GM21619 (cell line): ENCODE data around the gene RASAL2.
"Not testable (repeated sequence)": the region's sequence is repeated elsewhere in the genome, so short reads cannot be mapped to it uniquely, and the experiment has no call there.

Source experiments
- ATAC-seq: cut with Tn5 transposase; IDR thresholded peaks from one replicate; pipeline ENCODE4 v1.9.1; 2021; ENCODE audit not compliant: unreplicated experiment

RASAL2 gene

DNA sequence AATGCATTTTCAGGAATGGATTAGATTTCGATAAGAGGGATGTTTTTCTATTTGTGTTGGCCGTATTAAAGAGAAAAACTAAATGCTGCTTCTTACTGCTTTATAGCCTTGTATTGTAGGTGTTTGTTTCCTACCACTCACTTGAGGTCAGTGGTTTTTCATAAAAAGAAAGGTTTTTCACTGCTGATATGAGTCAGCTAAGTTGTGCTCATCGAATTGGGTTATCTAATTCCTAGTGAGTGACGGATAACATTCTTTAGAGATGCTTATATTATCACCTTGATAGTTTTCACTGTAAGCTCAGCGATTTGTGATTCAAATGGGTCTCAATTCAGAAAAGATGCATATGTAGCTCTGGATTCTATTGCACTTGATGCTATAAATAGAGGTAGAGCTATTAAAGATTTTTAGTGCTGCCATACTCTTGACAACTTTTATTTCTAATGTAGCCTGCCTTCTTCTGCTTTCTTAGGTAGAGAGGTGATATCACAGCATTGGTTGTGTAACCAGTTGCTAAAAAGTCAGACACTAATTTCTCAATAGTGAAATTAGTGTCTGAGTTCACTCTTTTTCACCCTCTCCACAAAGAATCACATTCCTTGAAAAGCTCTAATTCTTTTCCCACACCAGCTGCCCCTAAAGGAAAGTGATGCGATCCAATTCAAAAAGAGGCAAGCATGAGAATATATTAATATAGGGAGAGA is 180.0 kb downstream of the RASAL2 start:
- no peak for ATAC-seq

- ATAC-seq, result no peak
These were observed 181.1 kb downstream of the RASAL2 start for GRCh38 chr1:178275049-178275448.

DNA sequence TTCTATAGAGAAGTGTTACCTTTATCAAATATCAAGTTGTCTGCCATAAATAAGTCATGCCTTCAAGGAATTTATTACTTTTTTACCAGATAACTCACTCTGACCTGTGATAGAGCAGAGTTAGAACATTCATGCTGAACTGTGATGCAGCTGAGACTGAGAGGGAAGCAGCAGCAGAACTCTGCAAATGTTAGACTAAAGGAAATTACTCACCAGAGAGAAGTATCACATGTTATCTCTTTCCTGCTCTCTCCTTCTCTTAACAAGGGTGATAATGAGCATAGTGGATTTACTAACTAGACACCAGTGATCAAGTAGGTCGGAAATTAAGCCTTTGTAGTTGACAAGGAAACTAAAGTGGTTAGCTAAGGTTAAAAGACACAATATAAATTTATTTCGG is 181.6 kb downstream of the RASAL2 start:
- ATAC-seq, result no peak

DNA sequence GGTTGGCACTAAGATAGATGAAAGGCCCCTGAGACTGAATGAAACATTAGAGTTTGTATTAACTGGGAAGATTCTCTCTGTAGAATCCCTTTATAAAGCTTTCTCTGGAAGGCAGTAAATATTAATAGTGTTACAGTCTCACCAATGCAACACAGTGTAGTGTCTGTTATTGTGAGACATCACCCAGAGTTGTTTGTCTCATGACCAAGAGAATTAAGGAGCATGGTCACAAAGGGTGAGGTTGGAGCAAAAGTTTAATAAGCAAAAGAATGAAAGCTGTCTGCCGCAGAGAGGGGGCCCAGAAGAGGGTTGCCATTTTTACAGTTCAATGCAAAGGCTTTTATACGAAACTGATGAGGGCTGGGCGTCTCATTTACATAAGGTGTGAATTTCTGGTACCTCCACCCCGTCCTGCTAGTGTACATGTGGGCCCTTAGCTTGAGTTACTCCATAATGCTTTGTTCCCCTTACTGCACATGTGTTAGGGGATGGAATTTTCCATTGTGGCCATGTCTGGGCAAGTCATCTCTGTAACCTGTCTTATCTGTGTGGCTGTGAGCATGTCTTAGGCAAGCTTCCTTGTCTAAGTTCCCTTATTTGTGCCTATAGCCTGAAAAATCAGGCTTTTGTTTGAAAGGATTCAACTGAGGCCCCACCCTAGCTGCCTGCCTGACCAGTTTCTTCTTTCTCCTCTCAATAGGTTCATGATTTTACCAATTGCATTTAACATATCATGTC is 184.1 kb downstream of the RASAL2 start:
- ATAC-seq, result no peak

DNA sequence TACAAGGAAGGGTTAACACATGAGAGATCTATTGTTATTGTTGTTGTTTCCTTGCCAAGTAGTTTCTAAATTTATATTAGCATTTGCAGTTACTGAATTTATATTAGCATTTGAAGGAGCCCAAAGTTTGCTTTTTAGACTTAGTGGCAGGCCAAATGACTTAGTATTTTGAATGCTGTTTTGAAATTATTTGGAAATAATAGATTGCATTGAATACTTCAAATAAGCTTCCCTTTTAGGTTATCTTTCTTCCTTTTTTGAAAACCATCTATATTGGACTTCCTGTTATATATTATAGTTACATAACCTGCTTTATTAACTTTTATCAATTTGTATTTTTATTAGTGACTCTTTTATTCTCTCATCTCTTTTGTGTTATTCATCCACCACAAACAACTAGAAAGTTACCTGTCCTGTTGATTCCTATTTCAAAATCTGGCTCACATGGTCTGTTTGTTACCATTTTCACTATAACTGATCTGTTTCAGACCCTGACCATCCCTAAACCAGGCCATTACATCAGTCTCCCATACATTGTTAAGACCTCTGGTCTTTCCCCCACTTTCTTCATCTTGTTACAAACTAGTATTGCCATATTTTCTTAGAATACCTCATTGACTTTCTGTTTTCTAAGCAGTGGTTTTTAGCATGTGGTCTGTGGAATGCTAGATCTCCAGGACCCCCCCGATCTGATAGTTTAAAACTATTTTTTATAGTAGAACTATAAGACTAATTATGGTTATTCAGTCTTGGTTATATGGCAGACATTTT is 185.2 kb downstream of the RASAL2 start:
- ATAC-seq, result no peak

DNA sequence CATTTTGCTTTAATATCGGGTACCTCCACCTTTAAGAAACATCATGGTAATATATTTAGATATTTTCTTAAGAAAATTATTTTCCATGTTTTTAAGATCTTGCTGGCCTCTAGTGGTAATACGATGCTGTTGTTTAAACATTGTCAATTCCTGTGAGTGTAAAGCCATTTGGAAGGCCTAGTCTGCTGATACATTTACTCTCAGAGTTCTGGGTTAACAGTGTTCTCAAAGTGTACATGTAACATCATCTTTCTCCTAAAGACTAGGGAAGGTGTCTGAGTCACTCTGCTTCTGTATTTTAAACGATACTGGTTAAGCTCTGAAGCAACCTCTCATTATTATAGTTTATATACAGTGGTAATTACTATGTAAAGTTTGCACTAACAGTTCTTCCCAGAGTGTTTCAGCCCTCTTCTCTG is 189.1 kb downstream of the RASAL2 start:
- ATAC-seq, result no peak

DNA sequence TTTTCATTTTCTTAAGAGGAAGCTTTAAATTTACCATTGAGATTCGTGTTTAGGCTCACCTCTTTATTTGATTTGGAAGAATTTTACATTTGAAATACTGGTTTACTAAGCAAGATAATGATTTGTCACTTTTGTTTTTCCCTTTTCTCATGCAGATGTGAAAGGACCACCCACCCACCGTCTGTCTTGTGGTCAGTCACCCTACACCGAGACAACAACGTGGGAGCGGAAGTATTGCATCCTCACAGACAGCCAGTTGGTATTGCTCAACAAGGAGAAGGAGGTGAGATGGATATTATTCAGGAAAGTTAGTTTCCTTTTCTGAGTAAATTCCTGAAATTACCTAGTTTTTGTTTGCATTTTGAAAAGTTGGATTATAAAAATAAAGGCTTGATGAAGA is 189.5 kb downstream of the RASAL2 start:
- no peak for ATAC-seq

DNA sequence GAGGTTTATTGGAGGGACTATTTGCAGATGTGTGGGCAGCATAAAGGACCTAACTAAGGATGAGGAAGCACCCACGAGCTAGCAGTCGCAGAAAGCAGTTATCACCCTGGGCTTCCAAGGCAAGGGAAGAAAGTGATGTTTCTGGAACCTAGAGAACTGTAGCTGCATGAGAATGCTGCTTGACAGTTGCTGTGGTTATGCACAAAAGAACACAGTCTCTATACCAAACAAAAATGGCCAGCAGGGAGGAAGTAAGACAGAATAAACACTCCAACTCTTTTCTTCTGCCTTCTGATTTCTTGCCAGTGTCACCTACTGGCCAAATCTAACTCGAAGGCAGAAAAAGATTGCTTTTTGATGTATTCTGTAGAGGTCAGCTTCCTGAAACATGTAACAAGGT is 190.2 kb downstream of the RASAL2 start:
- ATAC-seq, result no peak

- no peak for ATAC-seq
These were observed 197.3 kb downstream of the RASAL2 start for GRCh38 chr1:178291166-178291565.

DNA sequence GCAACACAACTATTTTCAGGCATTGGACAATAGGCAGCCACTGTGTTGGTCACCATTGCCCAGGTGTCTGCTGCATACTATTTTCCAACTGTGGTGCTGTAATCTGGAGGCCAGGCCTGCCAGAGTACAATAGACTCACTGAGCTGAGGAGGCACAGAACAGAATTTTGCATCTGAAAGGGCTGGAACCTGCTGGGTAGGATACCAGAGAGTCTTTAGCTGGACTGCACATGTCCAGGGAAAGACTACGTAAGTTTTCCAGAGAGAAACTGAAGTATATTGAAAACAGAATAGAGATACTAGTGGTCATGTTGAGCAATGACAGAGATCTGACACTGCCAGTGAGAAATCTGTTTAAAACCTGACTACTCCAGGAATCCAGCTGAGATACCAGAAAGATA is 200.8 kb downstream of the RASAL2 start:
- ATAC-seq, result no peak

DNA sequence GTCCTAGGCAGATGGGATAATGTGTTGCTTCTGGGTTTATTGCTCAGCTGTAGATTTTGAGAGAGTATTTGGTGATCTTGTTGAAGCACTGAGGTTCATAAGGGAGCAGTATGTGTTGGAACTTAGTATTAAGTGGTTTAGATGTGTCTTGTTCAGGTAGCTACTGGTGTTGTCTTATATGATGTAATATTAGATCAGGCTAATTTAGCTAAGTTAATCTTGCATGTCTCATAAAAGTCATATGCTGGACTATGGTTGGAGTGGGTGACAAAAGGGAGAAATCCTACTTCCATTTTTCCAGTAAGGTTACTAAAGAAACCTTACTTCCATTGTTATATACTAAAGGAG is 206.4 kb downstream of the RASAL2 start:
- no peak for ATAC-seq

DNA sequence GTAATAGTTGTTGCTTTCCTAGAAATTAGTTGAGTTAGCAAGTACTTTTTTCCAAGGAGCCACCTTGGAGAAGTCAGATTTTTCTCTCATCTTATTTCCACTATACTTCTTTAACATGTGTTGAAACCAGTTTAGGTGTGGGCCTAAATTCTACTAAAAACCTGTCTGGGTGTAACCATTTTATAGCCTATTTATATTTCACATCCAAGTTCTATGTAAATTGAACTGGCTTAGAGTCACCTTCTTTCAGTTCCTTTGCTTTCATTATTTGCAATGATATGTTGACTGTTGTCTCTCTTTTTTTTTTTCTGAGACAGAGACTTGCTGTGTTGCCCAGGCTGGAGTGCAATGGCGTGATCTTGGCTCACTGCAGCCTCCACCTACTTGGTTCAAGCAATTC is 207.2 kb downstream of the RASAL2 start:
- no peak for ATAC-seq

DNA sequence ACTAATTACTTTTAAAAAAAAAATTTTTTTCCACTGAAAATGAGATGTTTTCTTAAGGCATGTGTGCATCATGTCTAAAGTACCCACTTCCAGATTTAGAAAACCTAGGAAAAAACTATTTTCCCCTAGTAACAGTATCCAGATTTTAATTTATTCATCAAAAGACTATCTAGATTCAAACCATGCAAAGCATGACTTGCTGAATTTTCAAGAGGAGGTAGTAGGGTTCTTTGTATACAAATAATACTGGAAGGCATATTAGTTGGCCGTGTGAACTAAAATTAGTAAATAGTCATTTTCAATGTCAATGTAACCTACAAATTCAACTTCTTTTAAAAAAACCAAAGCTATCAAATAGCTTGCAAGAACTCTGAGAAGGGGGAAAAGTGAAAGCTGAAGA is 213.4 kb downstream of the RASAL2 start:
- no peak for ATAC-seq

DNA sequence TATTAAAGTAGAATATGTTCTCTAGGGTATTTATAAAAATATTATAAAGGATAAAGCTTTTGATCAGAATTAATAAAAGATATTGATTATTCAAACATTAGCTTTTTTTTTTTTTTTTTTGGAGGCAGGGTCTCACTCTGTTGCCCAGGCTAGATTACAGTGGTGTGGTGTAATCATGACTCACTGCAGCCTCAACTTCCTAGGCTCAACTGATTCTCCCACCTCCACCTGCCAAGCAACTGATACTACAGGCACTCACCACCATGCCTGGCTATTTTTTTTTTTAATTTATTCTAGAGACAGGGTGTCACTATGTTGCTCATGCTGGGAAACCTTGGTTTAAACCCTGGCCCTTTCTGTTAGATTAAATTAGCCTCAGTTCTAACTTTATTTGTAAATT is 214.5 kb downstream of the RASAL2 start:
- no peak for ATAC-seq

GRCh38 chr1:178310685-178311105 is 216.8 kb downstream of the RASAL2 start:
- peak; percentile 83 for ATAC-seq

DNA sequence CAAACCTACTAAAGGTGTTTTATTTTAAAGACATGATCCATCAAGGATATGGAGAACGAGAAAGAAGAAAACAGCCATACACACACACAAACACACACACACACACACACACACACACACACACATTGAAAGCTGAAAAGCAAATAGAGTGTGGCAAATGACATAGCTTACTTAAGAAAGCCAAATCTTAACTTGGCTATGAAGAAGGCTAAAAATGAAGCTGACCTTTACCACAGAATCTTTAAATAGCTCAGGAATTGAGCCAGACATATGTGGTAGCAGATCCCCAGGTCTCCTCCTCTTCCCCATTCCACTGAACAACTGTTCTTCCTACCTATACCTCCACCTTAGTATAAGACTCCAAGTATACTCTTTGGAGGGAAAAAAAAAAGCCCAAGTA is 217.3 kb downstream of the RASAL2 start:
- no peak for ATAC-seq

- ATAC-seq, result not testable (repeated sequence)
These were observed 226.5 kb downstream of the RASAL2 start for GRCh38 chr1:178320280-178320982.

GRCh38 chr1:178323067-178323466 is 229.2 kb downstream of the RASAL2 start:
- ATAC-seq, result no peak

DNA sequence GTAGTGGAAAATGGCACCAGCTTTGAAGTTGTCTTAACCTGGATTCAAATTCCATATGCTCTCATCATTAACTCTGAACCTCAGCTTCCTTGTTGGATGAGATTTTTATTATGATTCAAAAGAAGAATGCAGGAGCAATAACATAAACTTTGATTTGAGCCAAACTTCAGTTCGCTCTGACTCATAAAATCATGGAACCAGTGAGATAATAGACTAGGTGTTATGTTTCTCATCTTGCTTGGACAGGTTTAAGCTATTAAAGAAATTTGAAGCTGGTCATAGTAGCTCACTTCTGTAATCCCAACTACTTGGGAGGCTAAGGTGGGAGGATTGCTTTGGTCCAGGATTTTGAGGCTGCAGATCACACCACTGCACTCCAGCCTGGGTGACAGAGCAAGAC is 230.1 kb downstream of the RASAL2 start:
- ATAC-seq, result no peak

DNA sequence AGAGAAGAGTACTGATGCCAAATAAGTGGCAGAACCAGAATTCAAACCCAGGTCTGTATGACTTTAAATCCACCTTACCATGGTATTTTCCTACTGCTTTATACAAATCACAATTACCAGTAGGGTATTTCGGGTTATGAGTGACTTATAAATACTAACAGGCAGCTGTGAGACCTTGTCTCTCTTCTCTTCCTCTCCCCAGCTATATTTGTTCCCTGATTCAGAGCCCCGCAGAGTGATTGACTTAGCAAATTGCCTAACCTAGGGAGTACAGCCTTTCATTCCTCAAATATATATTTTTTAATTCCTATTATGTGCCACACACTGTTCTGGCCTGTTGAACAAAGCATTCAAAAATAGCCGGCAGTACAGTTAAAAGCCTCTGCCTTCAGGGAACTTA is 234.8 kb downstream of the RASAL2 start:
- ATAC-seq, result no peak

- no peak for ATAC-seq
These were observed 236.2 kb downstream of the RASAL2 start for GRCh38 chr1:178330153-178330552.
